ENCODE data around the gene IRF2BP1. TPM values are rescaled to one million over a fixed set of nuclear protein-coding genes. Genes with fewer than 3 reads are reported as not detected.

IRF2BP1 gene
- total RNA-seq, 1 donor from 2014 or later, result 18.8 TPM

DNA sequence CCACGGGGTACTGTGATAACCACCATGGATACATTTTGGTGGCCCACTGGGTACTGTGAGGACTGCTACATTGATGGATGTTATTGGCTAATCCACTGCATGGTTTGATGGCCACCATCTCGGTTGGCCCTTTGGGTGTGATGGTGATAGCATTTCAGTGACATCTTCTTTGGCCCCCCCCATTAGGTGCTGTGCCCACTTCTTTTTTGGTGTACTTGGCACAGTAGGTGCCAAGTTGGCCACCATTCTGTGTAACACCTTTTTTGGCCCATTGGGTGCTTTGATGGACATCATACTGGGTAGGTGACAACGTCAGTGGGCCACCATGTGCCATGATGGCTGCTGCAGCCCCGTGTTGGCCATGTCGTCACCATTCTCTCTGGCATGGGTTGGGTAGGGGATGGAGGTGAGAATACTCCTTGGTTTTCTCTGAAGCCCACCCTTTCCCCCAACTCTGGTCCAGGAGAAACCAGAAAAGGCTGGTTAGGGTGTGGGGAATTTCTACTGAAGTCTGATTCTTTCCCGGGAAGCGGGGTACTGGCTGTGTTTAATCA, 12.6 kb downstream of the IRF2BP1 start:
- no peak overlapping the region for H3K9ac ChIP-seq (ENCODE audit: low read length)
- no peak overlapping the region for H3K4me2 ChIP-seq (ENCODE audit: low read length)
- H4K20me1 ChIP-seq (ENCODE audit: insufficient read depth, low read length), result no peaks in the 10 kb centered on the region
- no peak overlapping the region for H3K4me3 Mint-ChIP-seq (ENCODE audit: unreplicated experiment)
- TF ChIP-seq EZH2 (IDR thresholded peaks at IDR 0.05; ENCODE audit: insufficient read depth, low read length), result no peak
- no peak for TF ChIP-seq CTCF (IDR thresholded peaks at IDR 0.05; ENCODE audit: insufficient read depth, low read depth, low read length)
- no peak overlapping the region for H3K27ac Mint-ChIP-seq (ENCODE audit: unreplicated experiment)
- no peaks in the 10 kb centered on the region for H3K27me3 Mint-ChIP-seq (ENCODE audit: low read depth, unreplicated experiment)
- H3K79me2 ChIP-seq (ENCODE audit: insufficient read depth, low read length), result no peaks in the 10 kb centered on the region
- no peak for DNase-seq (ENCODE audit: low read depth)
- H3K36me3 Mint-ChIP-seq (ENCODE audit: low read depth, unreplicated experiment), result no peaks in the 10 kb centered on the region
- peaks cover 11% of the 10 kb centered on the region for H3K4me1 ChIP-seq (ENCODE audit: insufficient read depth, low read length)
- no peak for FAIRE-seq
- H2AFZ ChIP-seq (ENCODE audit: low read depth, low read length), result no peak overlapping the region
- no peaks in the 10 kb centered on the region for H3K9me3 ChIP-seq (ENCODE audit: insufficient read depth, low read depth, low read length)
- H3K27me3 ChIP-seq (ENCODE audit: insufficient read depth, low read length), result no peaks in the 10 kb centered on the region
- H3K4me3 ChIP-seq (ENCODE audit: insufficient read depth, low read depth, low read length), result no peak overlapping the region
- H3K36me3 ChIP-seq (ENCODE audit: insufficient read depth, low read length), result no peaks in the 10 kb centered on the region
- H3K27ac ChIP-seq (ENCODE audit: low read depth, low read length), result no peak overlapping the region
- no peaks in the 10 kb centered on the region for H3K4me1 Mint-ChIP-seq (ENCODE audit: low read depth, unreplicated experiment)
- H3K9me3 Mint-ChIP-seq (ENCODE audit: unreplicated experiment), result no peaks in the 10 kb centered on the region

GRCh38 chr19:45872095-45872919, 13.6 kb downstream of the IRF2BP1 start:
- Mint-ChIP-seq H3K4me3 (ENCODE audit: unreplicated experiment) (no peak overlapping the region), H3K27me3 (ENCODE audit: low read depth, unreplicated experiment) (no peaks in the 10 kb centered on the region), H3K4me1 (ENCODE audit: low read depth, unreplicated experiment) (no peaks in the 10 kb centered on the region), H3K36me3 (ENCODE audit: low read depth, unreplicated experiment) (no peaks in the 10 kb centered on the region), H3K27ac (ENCODE audit: unreplicated experiment) (no peak overlapping the region), H3K9me3 (ENCODE audit: unreplicated experiment) (no peaks in the 10 kb centered on the region)
- Histone ChIP-seq H3K36me3 (ENCODE audit: insufficient read depth, low read length) (no peaks in the 10 kb centered on the region), H3K4me1 (ENCODE audit: insufficient read depth, low read length) (peaks cover 11% of the 10 kb centered on the region), H3K4me2 (ENCODE audit: low read length) (no peak overlapping the region), H3K27ac (ENCODE audit: low read depth, low read length) (no peak overlapping the region), H3K27me3 (ENCODE audit: insufficient read depth, low read length) (no peaks in the 10 kb centered on the region), H4K20me1 (ENCODE audit: insufficient read depth, low read length) (no peaks in the 10 kb centered on the region), H2AFZ (ENCODE audit: low read depth, low read length) (no peak overlapping the region), H3K9me3 (ENCODE audit: insufficient read depth, low read depth, low read length) (no peaks in the 10 kb centered on the region), H3K9ac (ENCODE audit: low read length) (no peak overlapping the region), H3K79me2 (ENCODE audit: insufficient read depth, low read length) (no peaks in the 10 kb centered on the region), H3K4me3 (ENCODE audit: insufficient read depth, low read depth, low read length) (no peak overlapping the region)
- DNase-seq (ENCODE audit: low read depth), result no peak
- FAIRE-seq, result no peak
- TF ChIP-seq CTCF (IDR thresholded peaks at IDR 0.05; ENCODE audit: insufficient read depth, low read depth, low read length) (no peak), EZH2 (IDR thresholded peaks at IDR 0.05; ENCODE audit: insufficient read depth, low read length) (no peak)

DNA sequence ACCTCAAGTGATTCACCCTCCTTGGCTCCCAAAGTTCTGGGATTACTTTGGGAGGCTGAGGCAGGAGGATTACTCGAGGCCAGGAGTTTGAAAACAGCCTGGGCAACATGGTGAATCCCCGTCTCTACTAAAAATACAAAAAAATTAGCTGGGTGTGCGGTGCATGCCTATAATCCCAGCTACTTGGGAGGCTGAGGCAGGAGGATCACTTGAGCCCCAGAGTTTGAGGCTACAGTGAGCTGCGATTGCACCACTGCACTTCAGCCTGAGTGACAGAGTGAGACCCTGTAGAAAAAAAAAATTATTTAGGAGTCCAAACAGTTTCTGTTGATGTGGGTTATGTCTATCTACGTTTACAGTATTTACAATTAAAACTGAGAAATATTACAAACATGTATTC, 15.1 kb downstream of the IRF2BP1 start:
- no peak overlapping the region for H3K4me3 ChIP-seq (ENCODE audit: insufficient read depth, low read depth, low read length)
- FAIRE-seq (no peak), DNase-seq (ENCODE audit: low read depth) (no peak)

More for the DNA sequence above, 15.1 kb downstream of the IRF2BP1 start:
- TF ChIP-seq EZH2 (IDR thresholded peaks at IDR 0.05; ENCODE audit: insufficient read depth, low read length), result no peak
- TF ChIP-seq CTCF (IDR thresholded peaks at IDR 0.05; ENCODE audit: insufficient read depth, low read depth, low read length), result no peak
- no peak overlapping the region for H3K4me2 ChIP-seq (ENCODE audit: low read length)
- H3K79me2 ChIP-seq (ENCODE audit: insufficient read depth, low read length), result no peaks in the 10 kb centered on the region
- H3K36me3 ChIP-seq (ENCODE audit: insufficient read depth, low read length), result no peaks in the 10 kb centered on the region
- H3K9me3 ChIP-seq (ENCODE audit: insufficient read depth, low read depth, low read length), result no peaks in the 10 kb centered on the region
- peaks cover 12% of the 10 kb centered on the region for H3K27me3 ChIP-seq (ENCODE audit: insufficient read depth, low read length)
- Mint-ChIP-seq H3K9me3 (ENCODE audit: unreplicated experiment) (no peaks in the 10 kb centered on the region), H3K4me3 (ENCODE audit: unreplicated experiment) (no peak overlapping the region), H3K36me3 (ENCODE audit: low read depth, unreplicated experiment) (no peaks in the 10 kb centered on the region), H3K27me3 (ENCODE audit: low read depth, unreplicated experiment) (peaks cover 6% of the 10 kb centered on the region), H3K4me1 (ENCODE audit: low read depth, unreplicated experiment) (no peaks in the 10 kb centered on the region), H3K27ac (ENCODE audit: unreplicated experiment) (no peak overlapping the region)
- H2AFZ ChIP-seq (ENCODE audit: low read depth, low read length), result no peak overlapping the region
- H3K27ac ChIP-seq (ENCODE audit: low read depth, low read length), result no peak overlapping the region
- no peak overlapping the region for H3K9ac ChIP-seq (ENCODE audit: low read length)
- H4K20me1 ChIP-seq (ENCODE audit: insufficient read depth, low read length), result no peaks in the 10 kb centered on the region
- no peaks in the 10 kb centered on the region for H3K4me1 ChIP-seq (ENCODE audit: insufficient read depth, low read length)

All from astrocyte (in vitro differentiated cells and primary cell).